GM12801 (cell line): ENCODE measurements around the gene ZNF366.

ENCODE experiments used
- CTCF ChIP-seq: IDR thresholded peaks from one replicate; pipeline ENCODE4 v1.5.1; 2011; ENCODE audit warnings: control low read depth; ENCODE audit not compliant: insufficient read length; ENCODE audit errors: extremely low read depth

ZNF366 gene

GRCh38 chr5:72507231-72507906, at the start of gene ZNF366:
Gene ZNF366, minus strand, starts transcription at chr5:72507410. Its CDS starts 45,914 bp downstream, at chr5:72461496.
- no peak for TF ChIP-seq CTCF

- no peak for TF ChIP-seq CTCF
These were observed 49.3 kb upstream of the ZNF366 start for GRCh38 chr5:72556351-72557166.

- TF ChIP-seq CTCF: no peak
These were observed 48.7 kb upstream of the ZNF366 start for GRCh38 chr5:72555871-72556270.

GRCh38 chr5:72554897-72555296, 47.7 kb upstream of the ZNF366 start:
- no peak for TF ChIP-seq CTCF

GRCh38 chr5:72552041-72552557, 44.9 kb upstream of the ZNF366 start:
- TF ChIP-seq CTCF: no peak

GRCh38 chr5:72550595-72550994, 43.4 kb upstream of the ZNF366 start:
- TF ChIP-seq CTCF: no peak

- TF ChIP-seq CTCF: no peak
These were observed 36.6 kb upstream of the ZNF366 start for GRCh38 chr5:72543811-72544210.
